Mesodermal cell (in vitro differentiated cells): ENCODE measurements around the gene GRIN3A.

Experiments used
- H3K27ac ChIP-seq: 2 replicates; pipeline ENCODE4 v1.7.0; 2013; ENCODE audit warnings: mild to moderate bottlenecking, low read depth, low read length, moderate library complexity; ENCODE audit not compliant: severe bottlenecking
- H3K36me3 ChIP-seq: 2 replicates; pipeline ENCODE4 v1.7.1; 2013; ENCODE audit warnings: mild to moderate bottlenecking, low read length, moderate library complexity; ENCODE audit not compliant: control insufficient read depth, insufficient read depth
- H3K4me1 ChIP-seq: one replicate; pipeline ENCODE4 v1.7.1; 2013; ENCODE audit warnings: mild to moderate bottlenecking, low read length; ENCODE audit not compliant: insufficient read depth, control insufficient read depth, poor library complexity, severe bottlenecking
- H3K4me3 ChIP-seq: 2 replicates; pipeline ENCODE4 v1.7.0; 2013; ENCODE audit warnings: low read length, control low read depth, mild to moderate bottlenecking; ENCODE audit not compliant: insufficient read depth, poor library complexity, severe bottlenecking; ENCODE audit errors: extremely low read depth
- H3K9me3 ChIP-seq: 2 replicates; pipeline ENCODE4 v1.7.1; 2013; ENCODE audit warnings: mild to moderate bottlenecking, low read length, moderate library complexity; ENCODE audit not compliant: control insufficient read depth
- WGBS, 2 experiments: methylation state at CpG; one replicate each; pipeline ENCODE4 v1.1.5; 2013; ENCODE audit warnings: missing lambda C conversion rate in 2 of 2; ENCODE audit not compliant: insufficient coverage in 2 of 2; 5-methylcytosine and 5-hydroxymethylcytosine counted together

GRIN3A gene

DNA sequence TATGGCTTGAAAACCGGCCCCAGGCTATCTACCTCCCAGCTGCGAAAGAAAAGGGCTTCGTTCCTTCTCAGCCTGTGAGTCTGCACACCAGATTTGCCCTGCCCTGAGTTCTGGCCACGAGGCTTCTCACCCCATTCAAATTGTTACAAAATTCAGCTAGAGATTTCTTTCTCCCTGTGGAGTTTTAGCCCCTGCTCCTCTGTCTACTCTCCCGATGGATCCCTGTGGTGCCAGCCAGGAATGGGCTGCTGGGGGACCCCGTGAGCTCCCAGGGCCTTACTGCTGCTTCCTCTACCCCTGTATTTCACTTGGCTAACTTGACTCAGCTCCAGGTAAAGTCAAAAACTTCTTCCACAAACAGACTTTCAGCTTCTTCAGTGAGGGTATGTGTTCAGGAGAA is 214.1 kb downstream of the GRIN3A start:
- no peaks in the 10 kb centered on the region for H3K4me1 ChIP-seq
- H3K9me3 ChIP-seq, result no peaks in the 10 kb centered on the region
- H3K4me3 ChIP-seq, result no peak overlapping the region
- no peaks in the 10 kb centered on the region for H3K36me3 ChIP-seq
- WGBS, 2 experiments, result 82 to 91% methylated on average over 3 to 4 of the region's 6 CpGs
- no peak overlapping the region for H3K27ac ChIP-seq
